Neural cell (in vitro differentiated cells): ENCODE results near the gene TENT5C. TPM values are rescaled to one million over a fixed set of nuclear protein-coding genes. Genes with fewer than 3 reads are reported as not detected.

Source experiments
- H2AFZ ChIP-seq: fragments of 200-600, 300-800 bp; sonication (generic), shearing (Covaris generic); 2 replicates; pipeline ENCODE4 v1.6.0; 2014; ENCODE audit warnings: low read depth, mild to moderate bottlenecking, antibody characterized with exemption, low read length, moderate library complexity
- H3F3A ChIP-seq: fragments of 200-600 bp; shearing (Covaris generic); 2 replicates; pipeline ENCODE4 v1.6.1; 2016; ENCODE audit warnings: mild to moderate bottlenecking, moderate library complexity, mixed read lengths, antibody characterized with exemption, low read length; ENCODE audit not compliant: insufficient read depth, poor library complexity, severe bottlenecking
- H3K27ac ChIP-seq: fragments of 200-600, 300-800 bp; sonication (generic), shearing (Covaris generic); 2 replicates; pipeline ENCODE4 v1.5.1; 2014; ENCODE audit warnings: mild to moderate bottlenecking, low read length, moderate library complexity
- H3K27me3 ChIP-seq: fragments of 300-800, 200-600 bp; sonication (generic), shearing (Covaris generic); 2 replicates; pipeline ENCODE4 v1.6.0; 2014; ENCODE audit warnings: mild to moderate bottlenecking, low read depth, low read length, moderate library complexity; ENCODE audit not compliant: insufficient read depth
- H3K36me3 ChIP-seq: fragments of 300-800, 200-600 bp; sonication (generic), shearing (Covaris generic); 2 replicates; pipeline ENCODE4 v1.5.1; 2014; ENCODE audit warnings: mild to moderate bottlenecking, antibody characterized with exemption, low read length, moderate library complexity; ENCODE audit not compliant: insufficient read depth
- H3K4me2 ChIP-seq: fragments of 300-800, 200-600 bp; sonication (generic), shearing (Covaris generic); 2 replicates; pipeline ENCODE4 v1.6.0; 2014; ENCODE audit warnings: mild to moderate bottlenecking, low read length
- H3K4me3 ChIP-seq: fragments of 300-800, 200-600 bp; sonication (generic), shearing (Covaris generic); 2 replicates; pipeline ENCODE4 v1.5.1; 2014; ENCODE audit warnings: mild to moderate bottlenecking, low read length, moderate library complexity
- H3K79me2 ChIP-seq: fragments of 200-600 bp; shearing (Covaris generic); replicated peaks from 2 replicates; pipeline ENCODE4 v1.6.0; 2014; ENCODE audit warnings: mild to moderate bottlenecking, low read length, moderate library complexity; ENCODE audit not compliant: insufficient read depth
- H3K9ac ChIP-seq: fragments of 300-800, 200-600 bp; sonication (generic), shearing (Covaris generic); 2 replicates; pipeline ENCODE4 v1.6.1; 2016; ENCODE audit warnings: mild to moderate bottlenecking, low read length, mixed read lengths
- H3K9me2 ChIP-seq: fragments of 200-600 bp; shearing (Covaris generic); 2 replicates; pipeline ENCODE4 v1.6.1; 2016; ENCODE audit warnings: mild to moderate bottlenecking, low read length, mixed read lengths; ENCODE audit not compliant: insufficient read depth
- H3K9me3 ChIP-seq: fragments of 200-600, 300-800 bp; sonication (generic), shearing (Covaris generic); 2 replicates; pipeline ENCODE4 v1.6.1; 2016; ENCODE audit warnings: mild to moderate bottlenecking, mixed run types, low read length, moderate library complexity, mixed read lengths
- H4K20me1 ChIP-seq: fragments of 200-600 bp; shearing (Covaris generic); 2 replicates; pipeline ENCODE4 v1.6.1; 2016; ENCODE audit warnings: mild to moderate bottlenecking, mixed run types; ENCODE audit not compliant: insufficient read depth
- EP300 ChIP-seq: fragments of 450-650 bp; conservative IDR thresholded peaks from 2 replicates; pipeline ENCODE4 v1.6.1; 2014; ENCODE audit warnings: antibody characterized with exemption, mild to moderate bottlenecking, moderate library complexity; ENCODE audit not compliant: poor library complexity, severe bottlenecking
- EZH2 ChIP-seq: fragments of 200-600, 300-800 bp; shearing (Covaris generic), sonication (generic); IDR thresholded peaks from 2 replicates; pipeline ENCODE4 v1.6.1; 2014; ENCODE audit warnings: antibody characterized with exemption, low read length, borderline replicate concordance, mild to moderate bottlenecking; ENCODE audit not compliant: insufficient read depth, poor library complexity, severe bottlenecking
- MXI1 ChIP-seq: fragments of 450-650 bp; conservative IDR thresholded peaks from 2 replicates; pipeline ENCODE4 v1.6.1; 2014; ENCODE audit warnings: antibody characterized with exemption, mild to moderate bottlenecking; ENCODE audit not compliant: poor library complexity, severe bottlenecking
- POLR2AphosphoS5 ChIP-seq: IDR thresholded peaks from 2 replicates; pipeline ENCODE4 v1.6.1; 2012
- RAD21 ChIP-seq: fragments of 450-650 bp; conservative IDR thresholded peaks from 2 replicates; pipeline ENCODE4 v1.6.1; 2014; ENCODE audit warnings: antibody characterized with exemption, mild to moderate bottlenecking, moderate library complexity
- SMC3 ChIP-seq: fragments of 450-650 bp; conservative IDR thresholded peaks from 2 replicates; pipeline ENCODE4 v1.6.1; 2014; ENCODE audit warnings: antibody characterized with exemption, mild to moderate bottlenecking, moderate library complexity; ENCODE audit not compliant: poor library complexity
- TAF1 ChIP-seq: IDR thresholded peaks from 2 replicates; pipeline ENCODE4 v1.6.1; 2012; ENCODE audit warnings: low read depth
- polyA plus RNA-seq: library from polyadenylated mRNA; depleted of rRNA; stranded (reverse); fragments of >200 nt; gene quantifications from 2 replicates; pipeline ENCODE4 v1.2.3, GENCODE V29; 2014
- TF ChIP-seq, protein P1 (sequence below): fragments of 450-650 bp; IDR thresholded peaks from 2 replicates; pipeline ENCODE4 v1.5.1; 2014; ENCODE audit warnings: antibody characterized with exemption, mild to moderate bottlenecking, moderate library complexity; ENCODE audit not compliant: poor library complexity, severe bottlenecking
- TF ChIP-seq, protein P2 (sequence below): IDR thresholded peaks from 2 replicates; pipeline ENCODE4 v1.6.1; 2012; ENCODE audit warnings: borderline replicate concordance

TENT5C gene
- polyA plus RNA-seq, 1 donor from 2014 or later, result 0.05 TPM

DNA sequence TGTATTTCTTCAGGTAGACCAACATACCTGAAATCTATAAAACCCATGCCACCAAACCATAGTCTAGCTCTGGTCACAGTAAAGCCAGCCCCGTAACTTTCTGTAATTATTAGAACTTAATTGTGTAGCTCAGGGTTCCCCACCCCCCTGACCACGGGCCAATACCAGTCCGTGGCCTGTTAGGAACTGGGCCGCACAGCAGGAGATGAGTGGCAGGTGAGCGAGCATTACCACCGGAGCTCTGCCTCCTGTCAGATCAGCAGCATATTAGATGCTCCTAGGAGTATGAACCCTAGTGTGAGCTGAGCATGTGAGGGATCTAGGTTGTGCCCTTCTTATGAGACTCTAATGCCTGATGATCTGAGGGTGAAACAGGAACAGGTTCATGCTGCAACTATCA, 14.6 kb downstream of the TENT5C start:
- no peaks in the 10 kb centered on the region for H3K9me3 ChIP-seq
- H3K27ac ChIP-seq, result no peak overlapping the region
- no peak overlapping the region for H3K4me3 ChIP-seq
- H3K9ac ChIP-seq, result no peak overlapping the region
- TF ChIP-seq SMC3, result no peak
- no peak for TF ChIP-seq EP300
- TF ChIP-seq RAD21, result no peak
- TF ChIP-seq, protein P1, sequence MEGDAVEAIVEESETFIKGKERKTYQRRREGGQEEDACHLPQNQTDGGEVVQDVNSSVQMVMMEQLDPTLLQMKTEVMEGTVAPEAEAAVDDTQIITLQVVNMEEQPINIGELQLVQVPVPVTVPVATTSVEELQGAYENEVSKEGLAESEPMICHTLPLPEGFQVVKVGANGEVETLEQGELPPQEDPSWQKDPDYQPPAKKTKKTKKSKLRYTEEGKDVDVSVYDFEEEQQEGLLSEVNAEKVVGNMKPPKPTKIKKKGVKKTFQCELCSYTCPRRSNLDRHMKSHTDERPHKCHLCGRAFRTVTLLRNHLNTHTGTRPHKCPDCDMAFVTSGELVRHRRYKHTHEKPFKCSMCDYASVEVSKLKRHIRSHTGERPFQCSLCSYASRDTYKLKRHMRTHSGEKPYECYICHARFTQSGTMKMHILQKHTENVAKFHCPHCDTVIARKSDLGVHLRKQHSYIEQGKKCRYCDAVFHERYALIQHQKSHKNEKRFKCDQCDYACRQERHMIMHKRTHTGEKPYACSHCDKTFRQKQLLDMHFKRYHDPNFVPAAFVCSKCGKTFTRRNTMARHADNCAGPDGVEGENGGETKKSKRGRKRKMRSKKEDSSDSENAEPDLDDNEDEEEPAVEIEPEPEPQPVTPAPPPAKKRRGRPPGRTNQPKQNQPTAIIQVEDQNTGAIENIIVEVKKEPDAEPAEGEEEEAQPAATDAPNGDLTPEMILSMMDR, result no peak
- no peak for TF ChIP-seq POLR2AphosphoS5
- TF ChIP-seq MXI1, result no peak
- TF ChIP-seq TAF1, result no peak
- no peak overlapping the region for H3K4me2 ChIP-seq
- H2AFZ ChIP-seq, result no peak overlapping the region
- H3K27me3 ChIP-seq, result no peaks in the 10 kb centered on the region
- no peaks in the 10 kb centered on the region for H3K79me2 ChIP-seq
- H3K36me3 ChIP-seq, result no peaks in the 10 kb centered on the region
- no peaks in the 10 kb centered on the region for H4K20me1 ChIP-seq
- no peaks in the 10 kb centered on the region for H3F3A ChIP-seq
- H3K9me2 ChIP-seq, result no peaks in the 10 kb centered on the region

DNA sequence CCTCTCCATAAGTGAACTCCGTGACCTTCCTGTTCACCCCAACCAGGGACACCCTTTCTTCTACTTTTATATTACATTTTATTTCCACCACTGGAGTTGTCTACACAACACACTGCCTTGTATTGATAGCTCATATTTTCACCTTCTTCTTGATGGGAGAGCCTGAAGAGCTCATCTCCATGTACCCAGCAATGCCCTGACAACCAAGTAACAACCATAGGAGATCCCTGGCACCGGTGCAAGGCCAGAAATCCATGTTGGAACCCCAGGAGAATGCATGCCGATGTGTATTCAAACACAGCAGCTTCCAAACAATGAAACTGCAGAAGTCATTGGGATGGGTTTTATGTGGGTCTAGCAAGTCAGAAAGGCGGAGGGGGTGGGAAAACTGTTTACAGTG, 15.5 kb downstream of the TENT5C start:
- H2AFZ ChIP-seq, result no peak overlapping the region
- no peak overlapping the region for H3K27ac ChIP-seq
- H3K4me2 ChIP-seq, result no peak overlapping the region
- no peaks in the 10 kb centered on the region for H3K36me3 ChIP-seq
- no peaks in the 10 kb centered on the region for H3K27me3 ChIP-seq
- no peaks in the 10 kb centered on the region for H4K20me1 ChIP-seq
- no peaks in the 10 kb centered on the region for H3K79me2 ChIP-seq
- H3K9me3 ChIP-seq, result no peaks in the 10 kb centered on the region
- no peak overlapping the region for H3K9ac ChIP-seq
- H3F3A ChIP-seq, result no peaks in the 10 kb centered on the region
- TF ChIP-seq TAF1 (no peak), RAD21 (no peak)
- no peak overlapping the region for H3K4me3 ChIP-seq
- no peaks in the 10 kb centered on the region for H3K9me2 ChIP-seq

DNA sequence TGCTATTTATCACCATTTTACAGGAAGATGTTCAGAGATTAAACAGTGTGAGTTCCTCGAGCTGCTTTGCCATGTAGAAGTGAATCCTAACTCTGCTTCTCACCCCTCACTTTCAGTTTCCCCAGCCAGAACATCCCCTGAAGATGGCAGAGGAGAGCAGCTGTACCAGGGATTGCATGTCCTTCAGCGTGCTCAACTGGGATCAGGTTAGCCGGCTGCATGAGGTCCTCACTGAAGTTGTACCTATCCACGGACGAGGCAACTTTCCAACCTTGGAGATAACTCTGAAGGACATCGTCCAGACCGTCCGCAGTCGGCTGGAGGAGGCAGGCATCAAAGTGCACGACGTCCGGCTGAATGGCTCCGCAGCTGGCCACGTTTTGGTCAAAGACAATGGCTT, 16.9 kb downstream of the TENT5C start:
- Histone ChIP-seq H3K36me3 (no peaks in the 10 kb centered on the region), H3K27me3 (no peaks in the 10 kb centered on the region), H3K79me2 (no peaks in the 10 kb centered on the region), H3F3A (no peaks in the 10 kb centered on the region), H3K4me3 (no peak overlapping the region), H2AFZ (no peak overlapping the region), H3K9me3 (no peaks in the 10 kb centered on the region), H4K20me1 (no peaks in the 10 kb centered on the region), H3K9me2 (no peaks in the 10 kb centered on the region), H3K9ac (no peak overlapping the region), H3K27ac (no peak overlapping the region), H3K4me2 (no peak overlapping the region)
- TF ChIP-seq POLR2AphosphoS5, result no peak
- TF ChIP-seq, protein P1, result no peak
- no peak for TF ChIP-seq MXI1
- TF ChIP-seq TAF1, result no peak
- TF ChIP-seq, protein P2, sequence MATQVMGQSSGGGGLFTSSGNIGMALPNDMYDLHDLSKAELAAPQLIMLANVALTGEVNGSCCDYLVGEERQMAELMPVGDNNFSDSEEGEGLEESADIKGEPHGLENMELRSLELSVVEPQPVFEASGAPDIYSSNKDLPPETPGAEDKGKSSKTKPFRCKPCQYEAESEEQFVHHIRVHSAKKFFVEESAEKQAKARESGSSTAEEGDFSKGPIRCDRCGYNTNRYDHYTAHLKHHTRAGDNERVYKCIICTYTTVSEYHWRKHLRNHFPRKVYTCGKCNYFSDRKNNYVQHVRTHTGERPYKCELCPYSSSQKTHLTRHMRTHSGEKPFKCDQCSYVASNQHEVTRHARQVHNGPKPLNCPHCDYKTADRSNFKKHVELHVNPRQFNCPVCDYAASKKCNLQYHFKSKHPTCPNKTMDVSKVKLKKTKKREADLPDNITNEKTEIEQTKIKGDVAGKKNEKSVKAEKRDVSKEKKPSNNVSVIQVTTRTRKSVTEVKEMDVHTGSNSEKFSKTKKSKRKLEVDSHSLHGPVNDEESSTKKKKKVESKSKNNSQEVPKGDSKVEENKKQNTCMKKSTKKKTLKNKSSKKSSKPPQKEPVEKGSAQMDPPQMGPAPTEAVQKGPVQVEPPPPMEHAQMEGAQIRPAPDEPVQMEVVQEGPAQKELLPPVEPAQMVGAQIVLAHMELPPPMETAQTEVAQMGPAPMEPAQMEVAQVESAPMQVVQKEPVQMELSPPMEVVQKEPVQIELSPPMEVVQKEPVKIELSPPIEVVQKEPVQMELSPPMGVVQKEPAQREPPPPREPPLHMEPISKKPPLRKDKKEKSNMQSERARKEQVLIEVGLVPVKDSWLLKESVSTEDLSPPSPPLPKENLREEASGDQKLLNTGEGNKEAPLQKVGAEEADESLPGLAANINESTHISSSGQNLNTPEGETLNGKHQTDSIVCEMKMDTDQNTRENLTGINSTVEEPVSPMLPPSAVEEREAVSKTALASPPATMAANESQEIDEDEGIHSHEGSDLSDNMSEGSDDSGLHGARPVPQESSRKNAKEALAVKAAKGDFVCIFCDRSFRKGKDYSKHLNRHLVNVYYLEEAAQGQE, result no peak
- TF ChIP-seq EZH2, result no peak
- TF ChIP-seq SMC3, result no peak
- no peak for TF ChIP-seq EP300
- no peak for TF ChIP-seq RAD21
